GM18502 (cell line): Measurements from ENCODE around the gene TRAPPC4.
"Not testable (repeated sequence)": the region's sequence is repeated elsewhere in the genome, so short reads cannot be mapped to it uniquely, and the experiment has no call there.

Experiments
- ATAC-seq: cut with Tn5 transposase; IDR thresholded peaks from one replicate; pipeline ENCODE4 v1.9.1; 2021; ENCODE audit warnings: mild to moderate bottlenecking; ENCODE audit not compliant: unreplicated experiment, poor library complexity

Gene TRAPPC4

DNA sequence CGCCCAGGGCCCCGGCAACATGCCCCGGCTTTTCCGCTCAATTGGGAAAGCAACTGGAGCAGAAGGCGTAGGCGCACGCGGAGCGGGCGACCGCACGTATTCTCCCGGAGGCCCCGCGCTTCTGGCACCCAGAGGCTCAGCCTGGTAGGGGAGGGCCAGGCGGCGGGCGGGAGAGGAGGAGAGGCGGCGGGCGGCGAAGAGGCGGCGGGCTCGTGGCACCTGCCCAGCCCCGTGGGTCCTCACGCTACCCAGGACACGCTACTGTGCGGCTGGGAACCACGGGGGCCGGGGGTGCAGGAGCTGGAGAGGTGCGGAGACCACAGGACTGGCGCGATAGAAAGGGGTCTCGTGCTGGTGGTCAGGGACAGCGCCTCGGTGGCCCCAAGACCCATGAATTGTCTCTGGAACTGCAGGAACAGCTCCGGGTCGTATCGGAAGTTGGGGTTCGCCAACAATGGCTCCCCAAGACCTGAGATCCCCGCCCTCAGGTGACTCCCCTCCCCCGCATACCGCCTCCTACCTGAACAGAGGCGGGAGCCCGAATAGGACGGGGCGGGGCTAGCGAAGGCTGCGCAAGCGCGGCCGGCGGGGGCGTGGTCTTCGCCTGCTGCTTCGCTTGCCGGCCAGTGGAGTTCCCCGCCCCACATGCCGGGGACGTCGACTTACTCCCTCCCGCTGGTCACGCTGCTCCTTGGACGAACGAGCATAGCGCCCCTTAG lies 11.9 kb downstream of the TRAPPC4 start, which contains the start of gene SLC37A4:
Gene SLC37A4 (minus strand): TSS at position 549 of the 719 bp plus-strand sequence.
- peak; percentile 79 for ATAC-seq

- ATAC-seq, result no peak
These were observed 13.3 kb downstream of the TRAPPC4 start for GRCh38 chr11:119031912-119032280.

GRCh38 chr11:119033421-119033820 lies 14.9 kb downstream of the TRAPPC4 start:
- ATAC-seq, result not testable (repeated sequence)

DNA sequence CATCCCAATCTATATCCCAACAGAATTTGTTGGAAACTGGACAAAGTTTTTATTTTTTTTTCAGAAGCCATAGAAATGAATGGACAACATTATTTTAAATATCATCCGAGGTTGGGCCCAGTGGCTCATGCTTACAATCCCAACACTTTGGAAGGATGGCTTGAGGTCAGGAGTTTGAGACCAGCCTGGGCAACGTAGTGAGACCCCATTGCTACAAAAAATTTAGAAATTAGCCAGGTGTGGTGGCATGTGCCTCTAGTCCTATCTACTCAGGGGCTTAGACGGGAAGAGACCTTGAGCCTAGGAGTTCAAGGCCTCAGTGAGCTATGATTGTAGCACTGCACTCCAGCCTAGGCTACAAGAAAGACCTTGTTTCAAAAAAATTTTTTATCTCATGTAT lies 16.2 kb downstream of the TRAPPC4 start:
- ATAC-seq, result no peak

DNA sequence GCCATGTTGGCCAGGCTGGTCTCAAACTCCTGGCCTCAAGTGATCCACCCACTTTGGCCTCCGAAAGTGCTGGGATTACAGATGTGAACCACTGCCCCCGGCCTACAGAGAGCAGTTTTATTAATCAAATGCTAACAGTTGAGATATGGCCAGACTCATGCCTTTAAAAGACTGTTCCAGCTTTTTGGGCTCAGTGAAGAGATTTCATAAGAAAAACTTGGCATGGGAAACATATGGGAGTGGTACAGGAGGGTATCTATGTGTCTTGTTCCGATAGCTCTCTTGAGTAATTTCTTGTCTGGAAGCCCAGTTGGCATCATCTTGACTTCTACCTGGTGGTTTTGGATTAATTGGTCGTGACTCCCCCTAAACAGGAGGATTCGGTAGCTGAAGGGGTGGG lies 20.3 kb downstream of the TRAPPC4 start:
- ATAC-seq, result no peak

- ATAC-seq, result not testable (repeated sequence)
These were observed 20.9 kb downstream of the TRAPPC4 start for GRCh38 chr11:119039471-119039870.

- no peak for ATAC-seq
These were observed 23.4 kb downstream of the TRAPPC4 start for GRCh38 chr11:119041821-119042514.

- ATAC-seq, result no peak
These were observed 24.4 kb downstream of the TRAPPC4 start for GRCh38 chr11:119042927-119043326.

GRCh38 chr11:119044708-119045107 lies 26.1 kb downstream of the TRAPPC4 start:
- ATAC-seq, result no peak

DNA sequence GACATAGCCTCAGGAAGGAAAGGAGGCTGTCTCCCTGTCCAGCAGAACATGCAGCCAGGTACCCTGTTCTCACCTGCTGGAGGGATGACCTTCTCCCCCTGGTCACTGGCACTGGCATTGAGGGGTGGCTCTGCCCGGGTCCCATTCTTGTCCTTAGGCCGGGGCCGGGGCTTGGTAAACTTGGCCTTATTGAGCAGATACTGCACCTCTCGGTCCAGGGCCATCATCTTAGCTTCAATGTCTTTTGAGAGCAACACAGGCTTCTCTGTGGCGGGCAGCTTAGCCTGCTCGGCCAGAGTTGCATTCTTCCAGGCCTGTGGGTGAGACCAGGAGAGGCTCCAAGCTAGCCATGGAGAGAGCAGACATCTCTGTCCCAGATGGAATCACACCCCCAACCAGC lies 27.9 kb downstream of the TRAPPC4 start:
- ATAC-seq, result no peak

GRCh38 chr11:119047205-119047604 lies 28.6 kb downstream of the TRAPPC4 start:
- ATAC-seq, result no peak

GRCh38 chr11:119048644-119049043 lies 30.1 kb downstream of the TRAPPC4 start:
- ATAC-seq, result no peak

DNA sequence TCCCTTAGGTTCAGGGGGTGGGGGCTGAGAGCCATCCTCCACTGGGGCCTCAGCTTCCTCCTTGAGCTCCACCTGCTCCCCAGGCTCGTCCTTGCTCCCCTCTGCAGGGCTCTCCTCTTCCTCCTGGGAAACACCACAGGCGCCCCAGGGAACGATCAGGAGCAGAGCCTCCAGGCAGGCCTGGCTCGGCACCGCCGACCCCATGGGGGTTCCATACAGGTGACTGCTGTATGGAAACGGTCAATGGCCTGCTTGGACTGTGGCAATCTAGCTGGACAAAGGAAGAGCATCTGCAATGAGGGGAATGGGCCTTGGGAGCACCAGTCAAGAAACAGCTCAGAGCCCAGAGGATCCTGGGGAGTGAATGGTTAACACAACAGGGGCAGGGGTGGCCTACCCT lies 30.5 kb downstream of the TRAPPC4 start:
- no peak for ATAC-seq

DNA sequence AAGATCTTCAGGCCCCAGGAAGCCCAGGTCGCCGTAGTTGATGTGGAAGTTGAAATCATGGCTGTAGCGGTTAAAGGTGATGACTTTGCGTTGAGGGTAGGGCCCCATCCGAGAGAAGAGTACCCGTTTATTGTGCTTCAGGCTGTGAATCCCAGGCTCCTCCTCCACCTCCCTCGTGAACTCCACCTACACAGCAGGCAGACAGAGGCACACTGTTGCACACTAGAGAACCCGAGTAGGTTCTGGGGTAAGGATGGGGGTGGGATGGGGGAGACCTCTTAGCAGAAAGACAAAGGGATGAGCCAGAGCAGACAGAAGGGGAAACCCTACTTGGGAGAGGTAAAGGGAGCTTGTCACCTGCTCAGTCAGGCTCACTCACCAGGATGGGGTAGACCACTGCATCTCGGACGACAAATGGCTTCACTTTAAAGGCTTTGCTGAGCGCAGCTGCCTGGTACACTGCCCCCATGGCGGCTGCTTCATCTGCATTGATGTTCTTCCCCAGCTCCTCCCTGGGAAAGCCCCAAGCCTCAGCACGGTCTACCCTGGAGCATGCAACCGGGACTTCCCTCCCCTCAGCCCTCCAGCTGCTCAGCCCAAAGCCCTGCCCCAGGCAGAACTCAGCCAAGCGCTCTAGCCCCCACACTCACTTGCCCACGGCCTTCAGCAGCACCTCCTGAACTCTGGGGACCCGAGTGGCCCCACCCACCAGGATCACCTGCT lies 33.0 kb downstream of the TRAPPC4 start:
- peak; percentile 66 for ATAC-seq

DNA sequence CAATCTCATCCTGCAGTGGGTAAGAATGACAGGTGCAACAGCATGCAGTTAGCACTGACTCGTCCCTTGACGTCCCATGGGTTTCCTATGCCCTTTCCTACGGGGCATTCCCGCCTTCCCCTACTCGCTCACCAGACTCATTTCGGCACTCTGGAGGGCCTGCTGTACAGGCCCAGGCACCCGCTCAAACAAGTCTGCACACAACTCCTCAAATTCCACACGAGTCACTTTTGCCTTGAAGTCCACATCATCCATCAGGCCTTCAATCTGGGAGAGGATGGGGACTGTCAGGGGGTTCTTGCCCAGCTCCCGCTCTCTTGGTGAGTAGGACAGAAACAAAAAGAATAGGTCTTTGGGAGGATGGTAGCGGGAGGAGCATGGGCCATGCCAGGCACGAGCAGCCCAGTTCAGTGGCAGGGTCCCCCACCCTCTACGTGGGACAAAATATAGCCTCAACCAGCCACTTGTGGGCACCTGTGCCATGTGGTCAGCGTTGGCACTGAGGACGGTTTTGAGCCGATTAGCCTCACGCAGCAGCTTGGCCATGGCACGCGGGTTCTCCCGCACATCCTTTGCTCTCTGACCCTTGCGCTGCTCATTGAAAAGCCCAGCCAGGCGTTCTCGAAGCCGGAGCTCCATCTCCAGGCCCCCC lies 33.7 kb downstream of the TRAPPC4 start:
- no peak for ATAC-seq

- no peak for ATAC-seq
These were observed 35.9 kb downstream of the TRAPPC4 start for GRCh38 chr11:119054418-119054817.

- ATAC-seq, result no peak
These were observed 37.3 kb downstream of the TRAPPC4 start for GRCh38 chr11:119055901-119056300.

DNA sequence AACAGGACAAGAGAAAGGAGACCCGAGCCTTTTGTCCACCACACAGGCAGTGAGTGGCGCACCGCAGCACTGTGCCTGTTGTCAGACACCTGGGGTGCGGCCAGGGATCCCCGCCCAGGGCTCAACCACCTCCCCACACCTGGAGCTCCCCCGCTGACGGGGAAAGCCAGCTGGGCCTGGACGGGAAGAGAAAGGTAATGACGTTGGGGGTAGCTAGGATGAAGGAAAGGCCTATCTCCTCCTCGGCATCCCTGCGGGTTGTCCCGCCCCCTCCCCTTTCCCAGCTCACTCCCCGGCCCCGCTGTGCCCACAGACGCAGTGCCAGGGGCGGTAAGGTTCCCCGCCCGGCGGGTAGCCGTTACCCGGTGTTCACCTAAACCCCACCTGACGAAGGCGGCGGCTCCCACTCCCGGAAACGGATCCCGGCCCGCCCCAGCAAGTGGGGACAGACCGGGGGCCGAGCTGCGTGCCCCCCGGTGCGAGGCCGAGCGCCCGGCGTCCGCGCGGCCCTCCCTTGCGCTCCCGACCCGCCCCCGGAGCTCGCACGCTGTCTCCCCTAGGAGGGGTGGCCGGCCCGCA lies 37.9 kb downstream of the TRAPPC4 start:
- peak; percentile 24 for ATAC-seq

GRCh38 chr11:119057000-119057769 lies 38.6 kb downstream of the TRAPPC4 start, which contains the start of gene HYOU1:
Gene HYOU1, minus strand, starts transcription at chr11:119057205. Its CDS starts 1,045 bp downstream, at chr11:119056160.
- peak; percentile 91 for ATAC-seq
